ENCODE measurements around the gene CYTH1.

CYTH1 gene

DNA sequence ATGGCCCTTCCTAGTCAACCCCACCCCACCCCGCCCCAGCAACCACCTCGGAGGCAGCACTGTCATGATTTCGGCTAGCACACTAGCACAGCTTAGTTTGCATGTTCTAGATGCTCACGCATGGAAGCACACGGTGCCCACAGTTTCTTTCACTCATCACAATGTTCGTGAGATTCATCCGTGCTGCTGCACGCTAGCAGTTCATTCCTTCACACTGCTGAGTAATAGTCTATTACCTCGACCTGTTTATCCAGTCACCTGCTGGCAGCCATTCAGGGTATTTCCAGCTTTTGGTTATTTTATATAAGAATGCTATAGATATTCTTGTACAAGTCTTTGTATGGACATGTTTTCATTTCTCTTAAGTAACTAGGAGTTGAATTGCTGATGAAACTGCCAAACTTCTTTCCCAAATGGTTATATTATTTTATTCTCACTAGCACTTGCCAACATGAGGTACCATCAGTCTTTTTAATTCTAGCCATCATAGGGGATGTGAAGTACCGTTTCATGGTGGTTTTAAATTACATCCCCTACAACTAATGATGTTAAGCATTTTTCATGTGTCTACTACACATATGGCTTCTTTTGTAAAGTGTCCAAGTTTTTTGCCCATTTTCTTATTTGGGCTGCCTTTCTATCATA is 75.7 kb downstream of the CYTH1 start:
- no peak overlapping the region for H3K27ac ChIP-seq (ENCODE audit: low read length)
- H3K4me1 ChIP-seq (ENCODE audit: control insufficient read depth, low read depth, low read length), result no peaks in the 10 kb centered on the region

DNA sequence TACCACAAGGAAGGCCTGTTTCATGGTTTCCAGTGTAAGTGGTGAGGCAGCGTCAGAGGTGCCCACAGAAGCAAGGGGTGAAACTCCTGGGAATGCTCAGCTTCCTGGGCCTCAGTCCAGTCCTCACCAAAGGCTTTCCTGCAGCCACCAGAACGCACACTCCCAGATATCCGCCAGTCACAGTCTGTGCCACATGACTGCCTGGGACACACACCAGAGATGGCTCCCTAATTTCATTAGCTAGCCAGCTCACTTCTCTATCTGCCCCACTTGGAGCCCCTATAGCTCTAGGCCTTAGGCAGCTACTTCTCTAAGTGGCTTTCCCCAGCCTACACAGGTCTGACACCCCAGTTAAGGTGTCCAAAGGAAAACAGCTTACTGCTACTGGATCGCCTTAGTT is 77.0 kb downstream of the CYTH1 start:
- no peak overlapping the region for H3K9ac ChIP-seq (ENCODE audit: low read length)
- no peaks in the 10 kb centered on the region for H3K9me3 ChIP-seq (ENCODE audit: control insufficient read depth, low read depth, low read length)
- no peak overlapping the region for H3K4me3 ChIP-seq (ENCODE audit: low read length)
- no peak overlapping the region for H3K27ac ChIP-seq (ENCODE audit: low read length)
- no peaks in the 10 kb centered on the region for H3K36me3 ChIP-seq (ENCODE audit: control insufficient read depth, low read depth, low read length)
- H3K4me1 ChIP-seq (ENCODE audit: control insufficient read depth, low read depth, low read length), result no peaks in the 10 kb centered on the region
- H3K27me3 ChIP-seq (ENCODE audit: control insufficient read depth, insufficient read depth, low read length), result no peaks in the 10 kb centered on the region

More for the DNA sequence above, 75.7 kb downstream of the CYTH1 start:
- H3K9me3 ChIP-seq (ENCODE audit: control insufficient read depth, low read depth, low read length), result no peaks in the 10 kb centered on the region
- H3K9ac ChIP-seq (ENCODE audit: low read length), result no peak overlapping the region
- no peaks in the 10 kb centered on the region for H3K36me3 ChIP-seq (ENCODE audit: control insufficient read depth, low read depth, low read length)
- H3K27me3 ChIP-seq (ENCODE audit: control insufficient read depth, insufficient read depth, low read length), result no peaks in the 10 kb centered on the region
- H3K4me3 ChIP-seq (ENCODE audit: low read length), result no peak overlapping the region

DNA sequence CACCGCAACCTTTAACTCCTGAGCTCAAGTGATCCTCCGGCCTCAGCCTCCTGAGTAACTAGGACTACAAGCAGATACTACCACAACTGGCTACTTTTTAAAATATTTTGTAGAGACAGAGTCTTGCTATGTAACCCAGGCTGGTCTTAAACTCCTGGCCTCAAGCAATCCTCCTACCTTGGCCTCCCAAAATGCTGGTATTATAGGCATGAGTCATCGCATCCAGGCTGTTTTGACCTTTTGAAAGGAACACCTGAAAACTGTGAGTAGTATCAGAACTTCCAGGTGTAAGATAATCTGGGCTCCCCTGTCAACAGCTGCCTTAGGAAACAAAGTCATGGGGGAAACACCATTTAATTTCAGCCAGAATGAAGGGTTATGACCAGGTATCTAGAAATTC is 77.5 kb downstream of the CYTH1 start:
- no peak overlapping the region for H3K27ac ChIP-seq (ENCODE audit: low read length)
- no peaks in the 10 kb centered on the region for H3K27me3 ChIP-seq (ENCODE audit: control insufficient read depth, insufficient read depth, low read length)
- no peak overlapping the region for H3K9ac ChIP-seq (ENCODE audit: low read length)
- no peaks in the 10 kb centered on the region for H3K36me3 ChIP-seq (ENCODE audit: control insufficient read depth, low read depth, low read length)
- no peak overlapping the region for H3K4me3 ChIP-seq (ENCODE audit: low read length)
- H3K9me3 ChIP-seq (ENCODE audit: control insufficient read depth, low read depth, low read length), result no peaks in the 10 kb centered on the region
- no peaks in the 10 kb centered on the region for H3K4me1 ChIP-seq (ENCODE audit: control insufficient read depth, low read depth, low read length)

DNA sequence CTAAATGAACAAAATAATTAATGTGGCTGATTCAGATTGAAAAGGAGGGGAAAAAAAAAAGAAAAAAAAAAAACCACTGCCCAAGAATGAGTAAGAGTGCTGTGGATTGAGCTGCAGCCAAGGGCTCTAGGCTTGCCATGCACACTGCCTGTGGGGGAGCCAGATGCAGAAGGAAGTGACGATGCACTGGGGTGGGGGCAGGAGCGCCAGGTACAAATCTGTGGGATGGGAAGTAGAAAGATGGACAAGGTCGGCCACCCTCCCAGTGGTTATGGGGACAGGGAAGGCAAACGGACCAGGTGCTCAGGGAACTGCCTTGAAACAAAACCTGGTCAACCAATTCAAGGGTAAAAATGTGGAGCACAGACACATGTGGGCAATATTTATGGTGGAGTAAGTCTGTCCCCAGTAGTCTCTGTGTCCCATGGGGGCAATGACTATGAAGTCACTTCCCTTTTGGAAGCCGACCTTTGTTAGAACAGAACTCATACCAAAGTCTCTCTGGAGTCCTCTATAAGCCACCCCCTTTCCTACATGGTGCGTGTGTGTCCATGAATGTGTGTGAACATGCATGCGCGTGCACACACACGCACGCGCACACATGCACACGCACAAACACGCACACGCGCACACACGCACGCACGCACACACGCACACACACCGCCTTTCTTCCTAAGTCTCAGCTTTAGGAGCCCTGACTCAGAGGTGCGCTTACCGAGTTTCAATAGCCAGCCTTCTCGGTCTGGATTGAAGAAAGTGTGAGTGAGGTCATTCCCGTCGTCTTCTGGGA is 84.3 kb downstream of the CYTH1 start:
- Histone ChIP-seq H3K27ac (ENCODE audit: low read length) (no peak overlapping the region), H3K27me3 (ENCODE audit: control insufficient read depth, insufficient read depth, low read length) (no peaks in the 10 kb centered on the region), H3K9me3 (ENCODE audit: control insufficient read depth, low read depth, low read length) (no peaks in the 10 kb centered on the region), H3K36me3 (ENCODE audit: control insufficient read depth, low read depth, low read length) (no peaks in the 10 kb centered on the region), H3K4me1 (ENCODE audit: control insufficient read depth, low read depth, low read length) (no peaks in the 10 kb centered on the region), H3K4me3 (ENCODE audit: low read length) (no peak overlapping the region), H3K9ac (ENCODE audit: low read length) (no peak overlapping the region)

DNA sequence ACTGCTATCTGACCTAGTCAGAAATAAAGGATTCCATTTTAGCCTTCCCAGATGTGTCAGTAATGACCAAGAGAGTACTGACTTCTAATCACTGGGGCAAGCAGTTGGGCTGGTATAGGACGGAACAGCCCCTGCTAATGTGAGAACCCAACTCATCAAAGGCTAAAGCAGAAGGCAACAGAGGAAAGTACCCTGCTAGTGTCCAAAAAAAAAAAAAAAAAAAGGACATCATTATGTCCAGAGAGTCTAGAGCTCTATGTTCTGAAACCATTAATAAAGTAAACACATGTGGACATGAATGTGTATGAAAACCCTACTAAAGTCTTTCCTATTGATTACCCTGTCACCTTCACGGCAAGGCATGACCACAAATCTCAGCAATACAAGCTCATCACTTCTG is 85.0 kb downstream of the CYTH1 start:
- Histone ChIP-seq H3K27ac (ENCODE audit: low read length) (no peak overlapping the region), H3K27me3 (ENCODE audit: control insufficient read depth, insufficient read depth, low read length) (no peaks in the 10 kb centered on the region), H3K36me3 (ENCODE audit: control insufficient read depth, low read depth, low read length) (no peaks in the 10 kb centered on the region), H3K9ac (ENCODE audit: low read length) (no peak overlapping the region), H3K4me3 (ENCODE audit: low read length) (no peak overlapping the region), H3K4me1 (ENCODE audit: control insufficient read depth, low read depth, low read length) (no peaks in the 10 kb centered on the region), H3K9me3 (ENCODE audit: control insufficient read depth, low read depth, low read length) (no peaks in the 10 kb centered on the region)

DNA sequence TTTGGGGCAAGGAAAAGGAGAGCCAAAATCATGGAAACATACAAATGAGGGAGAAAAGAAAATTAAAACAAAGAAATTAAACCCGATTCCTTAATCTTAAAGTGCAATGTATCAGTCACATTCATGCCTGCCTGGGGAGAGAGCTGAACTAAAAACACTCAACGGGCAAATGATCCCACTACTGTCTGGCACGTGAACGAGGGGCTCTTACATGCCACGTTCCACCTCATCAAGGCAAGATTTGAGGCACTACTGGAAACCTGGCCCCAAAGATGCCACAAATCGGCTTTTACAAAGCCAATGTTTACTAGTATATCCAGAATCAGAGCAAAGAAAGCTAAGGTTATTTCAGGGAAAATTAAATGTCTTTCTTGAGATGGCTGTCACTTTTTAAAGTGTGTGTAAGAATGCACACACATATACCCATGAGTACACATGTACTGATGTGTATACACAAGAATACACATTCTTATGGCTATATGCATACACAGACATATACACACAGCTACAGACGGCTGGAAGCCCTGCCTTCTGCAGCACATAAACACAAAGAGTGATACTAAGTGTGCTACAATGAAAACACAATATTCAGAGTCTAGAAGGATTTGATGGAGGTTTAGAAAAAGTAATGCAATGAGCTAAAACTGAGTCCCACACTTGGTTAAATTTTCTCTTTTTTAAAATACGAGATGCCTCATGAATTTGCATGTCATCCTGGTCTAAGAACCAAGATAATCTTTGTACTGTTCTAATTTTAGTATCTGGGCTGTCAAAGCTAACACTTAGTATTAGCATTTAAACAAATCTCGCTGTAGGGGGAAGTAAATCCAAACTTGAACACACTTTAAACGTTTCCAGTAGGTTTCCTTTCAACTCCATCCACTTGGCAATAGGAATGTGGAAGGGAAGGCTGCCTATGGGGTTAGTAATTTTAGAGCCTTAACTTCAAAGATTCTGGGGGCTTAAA is 85.8 kb downstream of the CYTH1 start:
- H3K27ac ChIP-seq (ENCODE audit: low read length), result no peak overlapping the region
- H3K36me3 ChIP-seq (ENCODE audit: control insufficient read depth, low read depth, low read length), result no peaks in the 10 kb centered on the region
- H3K4me1 ChIP-seq (ENCODE audit: control insufficient read depth, low read depth, low read length), result no peaks in the 10 kb centered on the region
- no peak overlapping the region for H3K4me3 ChIP-seq (ENCODE audit: low read length)
- no peaks in the 10 kb centered on the region for H3K9me3 ChIP-seq (ENCODE audit: control insufficient read depth, low read depth, low read length)
- H3K9ac ChIP-seq (ENCODE audit: low read length), result no peak overlapping the region
- H3K27me3 ChIP-seq (ENCODE audit: control insufficient read depth, insufficient read depth, low read length), result no peaks in the 10 kb centered on the region

DNA sequence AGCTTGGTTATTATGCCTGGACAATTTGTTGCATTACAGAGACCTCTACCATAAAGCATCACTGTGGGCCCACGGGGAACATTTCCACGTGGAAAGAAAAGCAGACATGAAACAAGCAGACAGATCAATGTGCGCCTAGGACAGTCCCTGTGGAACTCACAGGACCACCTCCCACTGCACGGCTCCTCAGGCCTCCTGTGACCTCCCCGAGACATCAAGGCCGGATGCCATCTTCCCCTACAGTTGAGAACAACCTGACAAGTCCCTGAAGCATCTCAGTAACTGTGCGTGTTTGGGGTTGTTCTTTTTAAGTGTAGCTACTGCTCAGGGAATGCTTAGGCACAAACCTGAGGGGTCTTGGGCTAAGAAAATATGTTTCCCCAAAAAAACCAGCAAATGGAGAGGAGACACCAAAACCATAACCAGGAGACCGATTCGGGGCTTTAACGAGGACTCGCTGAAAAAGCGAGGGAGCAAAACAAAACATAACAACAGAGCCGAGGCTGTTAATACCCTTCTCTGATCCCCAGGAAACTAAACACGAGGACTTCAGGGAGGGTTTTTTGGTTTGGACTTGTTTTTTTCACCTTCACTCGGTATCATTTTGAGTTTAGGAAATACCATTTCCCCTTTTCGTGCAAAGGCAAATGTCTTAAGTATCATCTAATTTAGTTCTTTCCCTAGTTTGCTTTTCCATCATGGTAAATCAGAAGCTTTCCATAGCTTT is 87.1 kb downstream of the CYTH1 start:
- Histone ChIP-seq H3K4me1 (ENCODE audit: control insufficient read depth, low read depth, low read length) (no peaks in the 10 kb centered on the region), H3K27ac (ENCODE audit: low read length) (no peak overlapping the region), H3K9me3 (ENCODE audit: control insufficient read depth, low read depth, low read length) (no peaks in the 10 kb centered on the region), H3K36me3 (ENCODE audit: control insufficient read depth, low read depth, low read length) (no peaks in the 10 kb centered on the region), H3K9ac (ENCODE audit: low read length) (no peak overlapping the region), H3K27me3 (ENCODE audit: control insufficient read depth, insufficient read depth, low read length) (no peaks in the 10 kb centered on the region), H3K4me3 (ENCODE audit: low read length) (no peak overlapping the region)

DNA sequence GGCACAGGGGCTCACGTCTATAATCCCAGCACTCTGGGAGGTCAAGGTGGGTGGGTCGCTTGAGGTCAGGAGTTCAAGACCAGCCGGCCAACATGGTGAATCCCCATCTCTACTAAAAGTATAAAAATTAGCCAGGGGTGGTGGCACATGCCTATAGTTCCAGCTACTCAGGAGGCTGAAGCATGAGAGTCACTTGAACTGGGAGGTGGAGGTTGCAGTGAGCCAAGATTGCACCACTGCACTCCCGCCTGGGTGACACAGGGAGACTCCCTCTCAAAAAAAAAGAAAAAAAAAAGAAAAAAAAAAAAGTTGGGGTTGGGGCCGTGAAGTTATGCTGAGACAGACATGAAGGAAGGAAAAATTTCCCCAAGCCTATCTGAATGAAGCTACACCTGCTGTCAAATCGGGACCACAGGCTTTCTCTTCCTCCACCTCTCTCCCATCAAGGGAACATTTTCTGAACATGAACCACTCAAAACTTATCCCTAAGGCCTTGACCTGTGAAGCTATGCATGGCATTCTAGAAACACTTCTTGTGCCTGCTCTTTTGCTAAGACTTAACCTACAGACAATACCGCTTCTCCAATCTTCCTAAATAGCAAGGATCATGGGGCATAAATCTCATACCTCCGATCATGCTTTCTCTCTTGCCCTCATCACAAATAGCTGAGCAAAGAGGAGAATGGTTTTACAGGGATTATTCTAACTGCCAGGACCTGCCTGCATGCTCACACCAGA is 88.6 kb downstream of the CYTH1 start:
- no peak overlapping the region for H3K9ac ChIP-seq (ENCODE audit: low read length)
- no peaks in the 10 kb centered on the region for H3K9me3 ChIP-seq (ENCODE audit: control insufficient read depth, low read depth, low read length)
- no peaks in the 10 kb centered on the region for H3K27me3 ChIP-seq (ENCODE audit: control insufficient read depth, insufficient read depth, low read length)
- no peak overlapping the region for H3K27ac ChIP-seq (ENCODE audit: low read length)
- H3K4me3 ChIP-seq (ENCODE audit: low read length), result no peak overlapping the region
- no peaks in the 10 kb centered on the region for H3K4me1 ChIP-seq (ENCODE audit: control insufficient read depth, low read depth, low read length)
- no peaks in the 10 kb centered on the region for H3K36me3 ChIP-seq (ENCODE audit: control insufficient read depth, low read depth, low read length)

DNA sequence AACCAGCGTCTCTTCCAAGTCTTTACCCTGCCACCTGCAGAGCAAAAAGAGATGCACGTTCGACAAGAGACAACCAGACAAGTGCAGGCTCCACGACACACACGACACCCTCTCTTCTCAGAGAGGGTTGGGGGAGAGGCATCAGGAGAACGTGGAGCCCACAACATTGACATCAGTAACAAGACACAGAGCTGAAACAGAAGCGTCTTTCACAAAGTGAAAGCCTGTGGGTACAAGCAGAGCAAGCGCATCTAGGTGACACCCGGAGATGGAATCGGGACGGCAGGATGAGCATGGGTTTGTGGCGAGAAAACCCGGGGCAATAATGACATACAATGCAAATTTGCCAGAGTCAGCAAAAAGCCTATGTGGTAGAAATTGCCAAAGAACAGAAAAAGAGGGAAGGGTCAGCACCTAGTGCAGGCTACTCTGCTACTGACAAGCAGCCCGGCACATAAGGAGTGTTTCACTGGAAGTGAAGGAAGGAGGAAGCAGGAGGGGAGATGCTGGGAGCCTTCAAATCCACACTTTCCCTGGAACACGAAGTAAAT is 89.5 kb downstream of the CYTH1 start:
- Histone ChIP-seq H3K4me1 (ENCODE audit: control insufficient read depth, low read depth, low read length) (no peaks in the 10 kb centered on the region), H3K9me3 (ENCODE audit: control insufficient read depth, low read depth, low read length) (no peaks in the 10 kb centered on the region)

DNA sequence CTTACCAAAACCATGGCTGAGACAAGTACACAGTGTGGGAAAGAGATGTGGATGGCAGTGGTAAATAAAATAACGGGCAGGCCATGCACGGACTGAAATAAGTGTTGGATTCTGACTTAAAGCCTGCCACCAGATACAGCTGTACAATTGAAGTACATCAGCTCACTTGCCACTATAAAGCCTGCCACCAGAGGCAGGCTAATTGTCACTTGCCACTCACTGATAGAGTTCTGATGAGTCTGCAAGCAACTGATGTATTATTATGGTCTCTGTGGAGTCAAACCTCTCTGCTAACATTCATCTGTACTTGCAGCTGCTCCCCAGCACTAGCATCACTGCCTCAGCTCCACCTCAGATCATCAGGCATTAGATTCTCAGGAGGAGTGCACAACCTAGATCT is 93.0 kb downstream of the CYTH1 start:
- H3K4me1 ChIP-seq (ENCODE audit: control insufficient read depth, low read depth, low read length), result no peaks in the 10 kb centered on the region
- H3K27me3 ChIP-seq (ENCODE audit: control insufficient read depth, insufficient read depth, low read length), result no peaks in the 10 kb centered on the region
- H3K9me3 ChIP-seq (ENCODE audit: control insufficient read depth, low read depth, low read length), result no peaks in the 10 kb centered on the region
- H3K36me3 ChIP-seq (ENCODE audit: control insufficient read depth, low read depth, low read length), result peaks cover 3% of the 10 kb centered on the region
- H3K4me3 ChIP-seq (ENCODE audit: low read length), result no peak overlapping the region
- no peak overlapping the region for H3K9ac ChIP-seq (ENCODE audit: low read length)
- H3K27ac ChIP-seq (ENCODE audit: low read length), result no peak overlapping the region

More for the DNA sequence above, 89.5 kb downstream of the CYTH1 start:
- H3K9ac ChIP-seq (ENCODE audit: low read length), result no peak overlapping the region
- peaks cover 3% of the 10 kb centered on the region for H3K36me3 ChIP-seq (ENCODE audit: control insufficient read depth, low read depth, low read length)
- H3K27me3 ChIP-seq (ENCODE audit: control insufficient read depth, insufficient read depth, low read length), result no peaks in the 10 kb centered on the region
- H3K4me3 ChIP-seq (ENCODE audit: low read length), result no peak overlapping the region
- H3K27ac ChIP-seq (ENCODE audit: low read length), result no peak overlapping the region
